HG03342 (cell line): ENCODE results near the gene SLC6A4.
"Not testable (repeated sequence)": the region's sequence is repeated elsewhere in the genome, so short reads cannot be mapped to it uniquely, and the experiment has no call there.

Experiments used
- ATAC-seq: cut with Tn5 transposase; IDR thresholded peaks from one replicate; pipeline ENCODE4 v1.9.1; 2021; ENCODE audit warnings: mild to moderate bottlenecking, moderate library complexity; ENCODE audit not compliant: unreplicated experiment

Gene SLC6A4

DNA sequence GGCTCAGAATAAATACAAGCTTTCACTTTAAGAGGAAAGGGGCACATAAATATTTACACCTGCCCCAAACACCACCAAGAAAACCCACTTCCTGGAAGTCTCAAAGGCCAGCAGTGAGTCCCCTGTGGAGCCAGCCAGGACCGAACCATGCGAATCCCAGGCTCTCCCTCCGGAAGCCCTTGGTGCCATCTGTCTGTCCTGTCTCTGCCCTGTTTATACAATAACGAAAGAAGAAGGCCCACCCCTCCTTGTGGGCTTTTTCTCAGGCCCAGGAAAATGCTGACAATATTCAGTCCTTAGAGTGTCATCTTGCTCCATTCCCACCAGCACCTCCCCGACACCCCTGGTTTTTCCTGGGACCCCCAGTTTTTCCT is 3.6 kb upstream of the SLC6A4 start:
- no peak for ATAC-seq

DNA sequence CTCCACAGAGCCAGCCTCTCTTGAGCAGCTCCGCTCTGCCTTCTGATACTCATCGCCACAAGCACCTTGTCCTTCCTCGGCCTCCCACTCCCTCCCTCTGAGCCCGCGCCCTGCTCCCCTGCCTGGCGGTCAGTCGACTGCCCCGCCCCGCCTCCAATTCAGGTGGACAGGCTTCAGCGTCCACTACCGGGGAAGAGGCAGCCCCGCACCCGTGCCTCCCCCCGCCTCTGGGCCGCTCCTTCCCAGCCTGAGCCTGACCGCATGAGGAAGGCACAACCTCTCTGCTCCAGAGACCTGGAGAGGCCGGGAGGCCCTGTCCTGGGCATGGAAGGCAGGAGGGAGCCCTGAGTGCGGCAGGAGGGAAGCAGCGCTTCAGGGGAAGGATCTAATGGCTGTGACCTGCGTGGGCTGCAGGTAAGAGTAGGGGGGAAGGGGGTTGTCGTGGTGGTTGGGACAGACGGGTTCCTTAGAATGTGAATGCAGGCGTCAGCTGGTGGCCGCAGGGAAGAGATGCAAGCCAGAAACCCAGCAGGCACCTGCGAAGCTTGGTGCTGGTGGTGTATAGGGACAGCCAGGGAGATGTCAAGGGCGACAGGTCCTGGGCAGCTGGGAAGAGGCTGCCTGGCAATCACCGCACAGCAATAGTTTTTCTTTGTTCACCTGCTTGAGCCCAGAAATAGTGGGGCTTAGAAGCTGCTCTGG is 3.0 kb upstream of the SLC6A4 start:
- ATAC-seq: no peak

DNA sequence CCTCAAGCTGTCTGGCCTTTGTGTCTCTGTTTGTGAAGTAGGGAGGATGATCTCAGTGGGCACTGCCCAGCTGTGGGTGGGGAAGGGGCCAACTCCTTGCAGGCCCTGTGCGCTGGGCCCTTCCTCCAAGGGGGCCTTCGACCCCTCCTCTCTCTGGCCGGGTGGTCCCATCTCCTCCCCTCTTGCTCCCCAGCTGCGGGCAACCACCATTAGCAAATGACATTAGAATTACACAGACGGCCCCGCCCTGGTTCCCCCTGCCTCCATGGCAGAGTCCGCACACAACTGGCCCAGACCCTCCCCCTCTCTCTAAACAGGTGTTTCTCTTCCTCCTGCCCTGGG is 2.5 kb upstream of the SLC6A4 start:
- ATAC-seq: no peak

DNA sequence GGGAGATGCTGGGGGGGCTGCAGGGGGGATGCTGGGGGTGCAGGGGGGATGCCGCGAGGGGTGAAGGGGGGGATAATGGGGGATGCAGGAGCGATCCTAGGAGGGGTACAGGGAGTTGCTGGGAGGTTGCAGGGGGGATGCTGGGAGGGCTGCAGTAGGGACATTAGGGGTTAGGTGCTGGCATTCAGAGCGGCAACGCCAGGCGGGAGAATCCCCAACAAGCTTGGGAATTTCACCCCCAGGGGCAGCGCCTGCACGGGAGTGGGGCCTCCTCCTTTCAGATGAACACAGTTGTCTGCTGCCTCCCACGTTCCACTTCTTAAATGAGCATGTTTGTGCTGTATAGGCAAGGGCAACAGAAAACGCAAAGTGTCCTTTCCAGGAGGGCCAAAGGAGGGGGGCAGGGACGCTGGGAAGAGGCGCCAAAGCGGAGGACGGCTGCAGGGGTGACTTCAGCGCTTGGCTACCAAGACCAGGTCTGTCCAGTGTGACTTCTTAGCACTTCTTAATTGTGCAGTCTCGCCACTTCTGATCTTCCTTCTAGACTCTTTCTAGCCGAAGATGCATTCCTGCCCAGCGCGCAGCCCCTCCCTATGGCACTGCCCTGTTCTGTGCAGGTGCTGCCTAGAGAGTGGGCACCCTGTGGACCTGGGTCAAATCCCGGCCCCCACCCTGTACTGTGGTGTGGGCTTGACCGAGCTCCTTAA is 2.0 kb upstream of the SLC6A4 start:
- ATAC-seq: no peak

DNA sequence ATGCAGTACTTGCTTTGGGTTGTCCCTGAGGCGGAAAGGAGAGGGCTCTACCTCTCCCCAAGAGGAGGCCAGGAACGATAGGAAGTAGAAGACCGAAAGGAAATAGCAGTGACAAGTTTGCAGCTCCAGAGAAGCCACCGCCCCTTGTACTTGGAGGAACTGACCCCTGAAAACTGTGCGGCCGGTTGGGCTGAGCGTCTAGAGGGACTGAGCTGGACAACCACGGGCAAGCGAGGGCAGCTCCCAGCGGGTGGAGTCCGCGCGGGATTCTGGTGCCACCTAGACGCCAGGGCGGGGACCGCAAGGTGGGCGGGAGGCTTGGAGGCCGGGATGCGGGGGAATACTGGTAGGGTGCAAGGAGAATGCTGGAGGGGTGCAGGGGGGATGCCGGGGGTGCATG is 1.3 kb upstream of the SLC6A4 start:
- ATAC-seq: no peak

DNA sequence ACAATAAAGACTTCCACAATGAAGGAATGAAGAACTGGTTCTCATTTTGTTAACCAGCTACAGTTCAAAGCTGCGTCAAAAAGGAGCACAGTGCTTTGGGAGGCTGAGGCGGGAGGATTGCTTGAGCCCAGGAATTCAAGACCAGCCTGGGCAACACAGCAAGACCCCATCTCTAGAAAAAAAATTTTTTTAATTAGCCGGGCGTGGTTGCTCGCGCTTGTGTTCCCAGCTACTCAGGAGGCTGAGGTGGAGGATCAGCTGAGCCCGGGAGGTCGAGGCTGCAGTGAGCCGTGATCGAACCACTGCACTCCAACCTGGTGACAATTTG is 764 bp upstream of the SLC6A4 start:
- no peak for ATAC-seq

DNA sequence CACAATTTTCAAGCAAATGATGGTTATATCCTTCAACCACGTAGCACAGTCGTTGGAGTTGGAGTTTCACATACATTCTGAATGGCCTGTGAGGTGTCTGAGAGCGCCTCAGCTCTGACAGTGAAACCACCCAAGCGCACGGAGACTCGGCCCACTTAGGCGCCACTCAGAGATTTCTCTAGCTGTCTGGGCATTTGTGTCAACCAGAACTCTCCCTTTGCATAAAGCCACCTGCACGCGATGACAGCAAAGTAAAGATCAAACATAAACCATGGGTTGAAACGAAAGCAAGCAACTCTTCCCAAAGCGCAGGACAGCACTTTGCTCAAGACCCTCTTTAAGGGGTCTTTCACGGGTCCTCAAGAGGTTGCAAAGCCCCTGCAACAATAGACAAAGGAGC is 533 bp downstream of the SLC6A4 start:
- ATAC-seq: no peak

DNA sequence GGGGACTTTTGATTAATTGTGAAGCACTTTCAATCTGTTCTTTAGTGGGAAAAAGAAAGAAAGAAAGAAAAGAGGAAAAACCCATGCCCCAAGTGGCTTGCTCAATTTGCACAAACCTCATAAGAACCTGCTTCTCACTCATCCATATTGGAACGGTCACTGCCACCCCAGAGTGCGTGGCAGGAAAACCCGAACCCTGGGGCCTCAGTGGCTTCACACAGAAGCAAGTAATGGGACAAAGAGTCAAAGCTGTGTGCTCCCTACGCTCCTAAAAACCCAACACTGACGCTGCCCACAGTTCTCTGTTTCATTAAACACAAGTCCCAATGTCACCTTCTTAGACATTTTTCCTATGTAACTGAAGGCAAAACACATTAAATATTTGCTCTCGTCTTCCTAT is 1.2 kb downstream of the SLC6A4 start:
- no peak for ATAC-seq

DNA sequence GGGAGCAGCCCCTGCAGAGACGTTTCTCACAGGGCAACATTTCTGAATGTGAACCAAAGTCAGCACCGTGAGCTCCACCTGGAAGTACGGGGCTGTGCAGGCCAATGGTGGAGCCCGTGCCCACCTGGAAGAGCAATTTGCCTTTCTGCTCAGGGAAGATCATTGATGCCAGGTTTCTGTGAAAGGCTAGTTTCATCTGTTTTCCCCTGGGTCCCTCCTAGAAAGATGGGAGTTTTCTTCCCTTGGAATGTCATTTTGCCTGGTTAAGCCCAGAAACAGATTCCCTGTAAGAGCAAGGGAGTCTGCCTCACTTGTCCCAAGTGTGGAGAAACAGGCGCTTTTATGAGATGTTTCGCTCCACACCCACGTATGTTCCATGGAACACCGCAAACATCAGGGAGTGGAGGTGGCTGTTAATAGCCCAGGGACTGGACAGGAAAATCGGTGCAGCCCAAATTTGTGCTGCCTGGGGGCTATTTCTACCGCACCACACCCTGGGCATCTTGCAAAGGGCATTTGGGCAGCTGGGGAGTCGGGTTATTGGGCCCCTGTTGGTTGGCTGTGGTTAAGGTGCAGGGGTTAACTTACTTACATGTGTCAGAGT is 2.6 kb downstream of the SLC6A4 start:
- no peak for ATAC-seq

DNA sequence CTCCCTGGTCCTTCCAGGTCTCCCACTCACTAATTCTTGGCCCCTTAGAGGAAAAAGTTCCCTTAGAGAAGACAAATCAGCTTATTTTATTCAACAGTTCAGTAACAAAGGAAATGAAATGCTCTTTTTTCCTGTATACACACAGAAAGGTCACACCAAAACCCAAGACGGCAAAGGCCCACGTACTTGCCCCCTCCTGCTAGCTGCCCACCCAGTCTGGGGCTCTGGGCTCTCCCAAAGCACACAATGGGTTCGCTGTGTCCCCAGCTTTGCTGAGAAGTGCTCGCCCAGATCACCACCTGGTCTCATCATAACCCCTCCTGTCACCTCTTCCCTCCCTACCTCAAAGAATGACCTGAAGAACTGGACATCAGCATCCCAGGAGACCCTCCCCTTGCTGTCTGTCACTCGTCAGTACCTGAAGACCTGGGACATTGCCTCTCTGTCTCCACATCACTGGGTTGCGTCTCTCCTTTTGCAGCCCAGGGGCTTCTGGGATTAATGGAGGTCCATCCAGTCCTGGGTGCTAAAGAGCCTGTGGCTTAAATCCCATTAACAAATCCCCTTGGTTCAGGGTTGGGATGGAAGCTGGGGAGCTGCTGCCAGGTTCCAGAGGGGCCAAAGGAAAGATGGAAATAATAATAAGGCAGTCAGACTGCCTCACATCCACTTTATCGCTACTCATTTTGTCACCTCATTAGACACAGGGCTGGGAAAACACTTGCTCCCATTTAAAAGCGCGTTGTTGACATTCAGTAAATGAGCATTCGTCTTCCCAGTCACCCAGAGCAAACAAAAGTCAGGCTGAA is 3.3 kb downstream of the SLC6A4 start:
- ATAC-seq: no peak

DNA sequence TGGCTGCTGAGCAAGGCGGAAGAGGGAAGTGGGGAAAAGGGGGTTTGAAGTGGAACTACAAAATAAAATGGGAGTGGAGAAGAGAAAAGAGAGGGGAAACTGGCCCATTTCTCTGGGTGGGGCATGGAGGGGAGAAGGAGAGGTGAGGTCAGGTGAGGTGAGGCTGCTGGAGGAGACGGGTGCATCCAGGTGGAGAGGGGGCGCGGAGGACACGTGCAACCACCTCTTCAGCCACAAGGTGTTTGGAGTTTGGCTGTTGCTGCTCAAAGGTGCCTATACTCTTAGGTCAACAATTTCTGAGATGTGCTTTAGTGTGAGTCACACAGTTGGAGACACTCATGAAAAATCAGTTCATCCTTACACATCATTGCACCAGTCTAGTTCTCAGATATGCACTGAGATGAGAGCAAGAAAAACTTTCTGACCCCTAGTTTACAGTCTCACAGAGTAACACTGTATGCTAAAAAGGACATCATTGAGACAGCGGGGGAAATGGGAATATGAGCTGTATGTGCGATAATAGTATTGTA is 4.8 kb downstream of the SLC6A4 start:
- no peak for ATAC-seq

DNA sequence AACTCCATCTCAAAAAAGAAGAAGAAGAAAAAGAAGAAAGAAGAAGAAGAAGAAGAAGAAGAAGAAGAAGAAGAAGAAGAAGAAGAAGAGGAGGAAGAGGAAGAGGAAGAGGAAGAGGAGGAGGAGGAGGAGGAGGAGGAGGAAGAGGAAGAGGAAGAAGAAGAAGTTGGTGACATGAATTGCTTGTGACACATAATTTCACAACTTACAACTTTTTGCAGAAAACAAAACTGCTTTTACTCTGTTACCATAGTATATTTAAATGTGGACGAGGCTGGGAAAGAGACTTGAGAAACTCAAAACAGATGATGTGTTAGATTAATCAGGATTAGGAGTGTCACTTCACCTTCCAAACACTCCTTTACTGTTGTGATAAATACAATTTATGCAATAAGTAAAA is 5.5 kb downstream of the SLC6A4 start:
- ATAC-seq: not testable (repeated sequence)

DNA sequence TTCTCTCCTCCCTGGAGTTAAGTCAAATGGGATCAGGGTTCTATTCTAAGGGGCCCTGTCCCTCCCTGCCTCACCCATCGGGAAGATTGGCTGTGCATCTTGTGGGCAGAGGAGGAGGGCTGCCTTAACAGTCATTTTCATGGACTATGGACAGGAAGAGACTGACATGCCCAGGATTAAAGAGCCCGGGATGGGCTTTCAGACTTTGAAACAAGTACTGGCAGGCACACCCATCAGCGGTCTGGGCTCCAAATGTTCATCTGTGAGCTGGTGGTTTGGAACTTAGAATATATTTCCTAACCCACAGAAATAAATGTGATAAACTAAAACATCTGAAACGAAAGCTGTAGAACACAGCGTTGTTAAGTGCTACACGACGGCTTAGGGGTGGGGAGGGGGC is 6.5 kb downstream of the SLC6A4 start:
- ATAC-seq: no peak

DNA sequence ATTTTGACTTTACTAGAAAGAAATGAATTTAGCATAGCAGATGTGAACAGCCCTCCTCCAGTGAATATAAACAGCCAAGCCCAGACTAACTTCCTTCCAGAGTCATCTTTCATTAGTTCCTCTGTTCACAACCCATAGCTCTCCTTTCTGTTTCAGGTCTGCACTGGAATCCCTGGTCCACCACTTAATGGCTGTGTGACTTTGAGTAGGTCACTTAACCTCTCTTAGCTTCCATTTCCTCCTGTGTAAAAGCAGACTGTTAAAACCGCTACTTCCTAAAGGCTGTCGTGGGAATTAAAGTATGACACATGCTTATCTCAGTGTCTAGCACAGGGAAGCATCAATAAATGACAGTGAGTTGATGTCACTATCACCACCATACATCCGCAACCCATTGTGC is 7.5 kb downstream of the SLC6A4 start:
- no peak for ATAC-seq

DNA sequence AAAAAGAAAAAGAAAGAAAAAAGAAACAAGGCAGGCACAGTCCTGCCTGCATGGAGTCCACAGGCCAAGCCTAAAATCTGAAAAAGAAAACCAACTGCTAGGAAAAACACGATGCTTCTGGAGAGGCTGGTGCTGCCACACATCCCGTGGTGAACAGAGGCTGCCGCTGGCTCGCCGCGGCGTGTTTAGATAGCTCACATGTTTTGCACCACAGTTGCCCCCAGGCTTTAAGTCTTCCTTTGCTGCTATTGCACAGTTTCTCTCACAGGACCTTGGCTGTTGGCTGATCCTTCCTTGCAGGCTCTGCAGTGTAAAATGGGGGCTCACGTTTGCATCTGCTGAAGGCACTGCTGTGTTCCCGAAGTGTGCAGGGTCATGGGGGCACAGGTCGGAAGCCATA is 8.6 kb downstream of the SLC6A4 start:
- no peak for ATAC-seq

DNA sequence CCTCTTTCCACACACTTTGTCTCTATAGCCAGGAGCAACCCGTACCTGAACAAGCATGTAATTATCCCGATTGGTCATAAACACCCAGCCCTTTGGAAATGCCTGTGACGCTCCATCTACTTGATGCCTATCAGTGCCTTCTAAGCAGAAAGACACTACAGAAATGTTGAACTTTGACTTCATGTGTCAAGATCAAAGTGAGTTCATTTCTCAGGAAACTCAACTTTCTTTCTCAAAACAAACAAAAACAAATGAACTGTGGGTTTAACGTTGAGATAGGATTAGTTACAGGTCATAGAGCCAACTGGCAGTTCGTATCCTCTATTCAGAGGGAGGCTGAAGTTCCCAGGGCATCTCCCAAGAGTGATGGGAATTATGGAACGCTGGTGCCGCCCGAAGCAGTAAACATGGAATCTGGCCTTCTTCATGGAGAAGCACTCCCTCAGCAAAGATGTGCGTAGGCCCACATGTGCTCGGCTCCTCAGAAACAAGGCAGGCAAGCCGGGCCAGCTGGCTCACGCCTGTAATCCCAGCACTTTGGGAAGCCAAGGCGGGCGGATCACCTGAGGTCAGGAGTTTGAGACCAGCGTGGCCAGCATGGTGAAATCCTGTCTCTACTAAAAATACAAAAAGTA is 9.5 kb downstream of the SLC6A4 start:
- ATAC-seq: no peak

DNA sequence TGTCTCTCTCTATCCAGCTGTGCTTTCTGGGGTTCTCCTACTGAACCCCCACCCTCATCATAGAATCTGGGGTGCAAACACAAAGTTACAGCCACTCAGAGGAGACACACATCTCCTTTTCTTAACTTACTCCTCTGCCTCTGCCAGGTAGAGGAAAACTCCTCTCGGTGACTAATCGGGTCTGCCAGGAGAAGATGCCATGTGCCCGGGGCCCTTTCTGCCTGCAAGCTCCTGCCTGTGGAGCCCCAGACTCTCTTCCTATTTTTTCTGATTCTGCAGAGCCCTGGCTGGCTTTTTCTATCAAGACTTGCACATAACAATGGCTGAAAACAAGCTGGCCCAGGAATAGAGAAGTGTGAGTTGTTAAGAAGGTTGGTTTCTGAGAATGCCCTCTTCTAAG is 10.4 kb downstream of the SLC6A4 start:
- ATAC-seq: no peak

DNA sequence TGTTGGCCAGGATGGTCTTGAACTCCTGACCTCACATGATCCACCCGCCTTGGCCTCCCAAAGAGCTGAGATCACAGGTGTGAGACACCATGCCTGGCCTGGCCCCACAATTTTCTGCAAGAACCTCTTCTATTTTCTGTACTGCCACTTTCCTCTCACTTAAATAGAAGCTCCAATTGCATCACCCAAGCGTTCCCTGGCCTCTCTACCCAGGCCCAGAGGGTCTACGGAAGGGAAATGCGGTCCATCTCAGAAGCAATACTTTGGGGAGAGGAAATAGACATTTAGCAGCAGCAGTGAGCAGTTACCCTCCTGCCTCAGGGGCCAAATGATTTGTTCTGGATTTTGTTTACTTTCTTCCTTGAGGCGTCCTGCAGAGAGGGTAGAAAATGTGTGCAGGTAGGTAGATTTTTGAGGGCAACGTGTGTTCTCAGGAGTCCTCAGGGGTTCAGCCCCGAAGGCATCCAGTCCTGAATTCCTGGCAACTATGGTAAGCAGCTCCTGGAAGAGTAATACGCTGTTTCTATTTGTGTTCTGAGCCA is 11.0 kb downstream of the SLC6A4 start:
- no peak for ATAC-seq

DNA sequence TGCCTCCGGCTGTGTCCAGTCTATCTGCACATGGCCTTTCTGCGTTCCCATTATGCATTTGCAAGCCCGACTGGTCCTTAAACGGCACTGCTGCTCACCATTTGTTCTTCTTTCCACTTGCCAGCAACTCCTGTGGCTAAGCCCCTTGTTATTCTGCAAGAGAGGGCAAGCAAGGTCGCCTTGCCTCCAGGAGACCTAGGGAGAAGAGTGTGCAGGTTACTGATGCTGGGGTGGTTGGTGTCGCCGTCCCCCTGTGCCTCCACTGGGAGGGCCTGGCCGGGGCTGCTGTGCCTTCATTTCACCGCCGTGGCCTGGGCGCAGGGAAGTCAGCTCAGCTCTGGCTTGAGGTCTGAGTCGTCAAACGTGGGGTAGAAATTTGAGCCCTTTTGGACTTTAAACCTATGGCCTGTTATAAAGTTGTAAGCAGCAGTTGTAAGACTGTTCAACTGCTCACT is 12.7 kb downstream of the SLC6A4 start:
- ATAC-seq: no peak

DNA sequence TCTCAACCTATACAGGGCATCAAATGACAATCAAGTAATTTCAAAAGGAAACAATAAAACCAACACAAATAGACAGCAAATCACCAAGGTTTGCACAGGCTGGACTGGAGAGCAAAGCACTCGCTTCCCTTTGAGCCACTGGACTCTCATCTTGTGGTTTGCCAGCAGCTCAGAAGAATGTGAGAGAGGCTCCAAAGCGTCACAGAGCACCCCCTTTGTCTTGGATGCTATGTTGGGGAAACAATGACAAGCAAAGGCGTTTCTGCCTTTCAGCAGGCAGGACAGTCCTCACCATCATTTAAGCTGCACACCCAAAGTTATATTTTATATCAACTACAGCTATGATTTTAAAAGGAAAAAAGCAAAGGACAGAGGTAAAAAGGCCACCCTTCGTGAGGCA is 13.2 kb downstream of the SLC6A4 start:
- ATAC-seq: no peak

DNA sequence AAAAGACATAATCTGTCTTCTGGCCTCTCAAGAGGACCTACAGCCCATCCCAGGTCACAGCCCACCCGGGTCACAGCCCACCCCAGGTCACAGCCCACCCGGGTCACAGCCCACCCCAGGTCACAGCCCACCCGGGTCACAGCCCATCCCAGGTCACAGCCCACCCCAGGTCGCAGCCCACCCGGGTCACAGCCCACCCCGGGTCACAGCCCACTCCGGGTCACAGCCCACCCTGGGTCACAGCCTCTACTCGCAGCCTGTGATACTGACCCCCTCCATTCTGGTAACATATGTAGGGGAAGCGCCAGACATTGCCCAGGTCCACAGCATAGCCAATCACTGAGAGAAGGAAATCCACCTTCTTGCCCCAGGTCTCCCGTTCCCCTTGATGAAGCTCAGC is 14.2 kb downstream of the SLC6A4 start:
- ATAC-seq: no peak
